Measurements from ENCODE around the gene KRTAP9-1. TPM values are rescaled to one million over a fixed set of nuclear protein-coding genes. Genes with fewer than 3 reads are reported as not detected.

The KRTAP9-1 gene
- total and polyA plus RNA-seq, 2 donors (not counting 3 experiments of a cell fraction or from before 2014, with no cell fraction given): not detected

DNA sequence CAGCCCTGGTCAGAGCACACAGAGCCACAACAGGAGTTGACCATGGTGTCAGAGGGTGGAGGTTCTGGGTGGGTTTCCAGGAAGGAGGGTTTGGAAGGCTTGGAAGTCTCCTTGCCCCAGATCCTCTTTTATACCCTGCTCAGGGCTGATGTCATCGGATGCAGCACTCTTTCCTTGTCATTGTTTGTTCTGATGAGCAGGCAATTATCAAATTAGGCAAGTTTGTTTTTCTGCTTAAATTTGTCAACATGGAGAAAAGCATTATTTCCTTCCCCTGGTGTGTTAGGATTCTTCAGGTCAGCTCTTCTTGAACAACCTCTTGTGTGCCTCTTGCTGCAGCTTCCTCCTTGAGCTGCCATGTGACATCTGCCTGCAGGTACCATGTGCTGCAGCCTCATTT, 29.0 kb upstream of the KRTAP9-1 start, which contains the start of gene KRTAP4-4:
Gene KRTAP4-4 (minus strand): TSS at position 101 of the 400 bp plus-strand sequence. CDS start 57 bp downstream, at position 44.
- DNase-seq (ENCODE audit: low read depth, low spot score): no peak
- ChIA-PET POLR2A (no interaction called here), CTCF (interaction anchor here (1.4 kb wide), 1 partner anchor 15 kb away, joined by 3 read pairs; no protein-coding TSS in a partner anchor)
- H2AFZ ChIP-seq (ENCODE audit: low read depth, low read length): no peak within 1 kb of the TSS
- no peaks in the 10 kb centered on the region for H3K27me3 ChIP-seq (ENCODE audit: control insufficient read depth in 2 of 2, insufficient read depth in 2 of 2, low read length in 2 of 2)
- H3K27ac ChIP-seq (ENCODE audit: insufficient read depth, low read depth, low read length): no peak within 1 kb of the TSS
- H3K4me3 ChIP-seq (replicated peaks in 1 of 3; ENCODE audit: insufficient read depth in 1 of 3, low read depth in 1 of 3, low read length in 3 of 3): no peak within 1 kb of the TSS
- TF ChIP-seq, protein P1, sequence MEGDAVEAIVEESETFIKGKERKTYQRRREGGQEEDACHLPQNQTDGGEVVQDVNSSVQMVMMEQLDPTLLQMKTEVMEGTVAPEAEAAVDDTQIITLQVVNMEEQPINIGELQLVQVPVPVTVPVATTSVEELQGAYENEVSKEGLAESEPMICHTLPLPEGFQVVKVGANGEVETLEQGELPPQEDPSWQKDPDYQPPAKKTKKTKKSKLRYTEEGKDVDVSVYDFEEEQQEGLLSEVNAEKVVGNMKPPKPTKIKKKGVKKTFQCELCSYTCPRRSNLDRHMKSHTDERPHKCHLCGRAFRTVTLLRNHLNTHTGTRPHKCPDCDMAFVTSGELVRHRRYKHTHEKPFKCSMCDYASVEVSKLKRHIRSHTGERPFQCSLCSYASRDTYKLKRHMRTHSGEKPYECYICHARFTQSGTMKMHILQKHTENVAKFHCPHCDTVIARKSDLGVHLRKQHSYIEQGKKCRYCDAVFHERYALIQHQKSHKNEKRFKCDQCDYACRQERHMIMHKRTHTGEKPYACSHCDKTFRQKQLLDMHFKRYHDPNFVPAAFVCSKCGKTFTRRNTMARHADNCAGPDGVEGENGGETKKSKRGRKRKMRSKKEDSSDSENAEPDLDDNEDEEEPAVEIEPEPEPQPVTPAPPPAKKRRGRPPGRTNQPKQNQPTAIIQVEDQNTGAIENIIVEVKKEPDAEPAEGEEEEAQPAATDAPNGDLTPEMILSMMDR (IDR thresholded peaks at IDR 0.05; ENCODE audit: extremely low read depth in 1 of 2, insufficient read depth in 1 of 2, low read depth in 1 of 2, low read length in 2 of 2): no peak
- no peaks in the 10 kb centered on the region for H3K79me2 ChIP-seq (ENCODE audit: control insufficient read depth, insufficient read depth, low read length)
- H3K4me1 ChIP-seq (ENCODE audit: control insufficient read depth, extremely low read depth, insufficient read depth, low read length): no peaks in the 10 kb centered on the region
- no peaks in the 10 kb centered on the region for H4K20me1 ChIP-seq (replicated peaks; ENCODE audit: control insufficient read depth, extremely low read depth, insufficient read depth, low read length)
- BruUV-seq (replicated peaks): no TSS peak
- H3K36me3 ChIP-seq (ENCODE audit: control insufficient read depth in 2 of 2, extremely low read depth in 1 of 2, insufficient read depth in 2 of 2, low read length in 2 of 2): no peaks in the 10 kb centered on the region
- H3K9me3 ChIP-seq (replicated peaks; ENCODE audit: control insufficient read depth, insufficient read depth, low read length): no peaks in the 10 kb centered on the region
- no peak within 1 kb of the TSS for H3K9ac ChIP-seq (replicated peaks; ENCODE audit: extremely low read depth, insufficient read depth, low read length)
- H3K4me2 ChIP-seq (ENCODE audit: insufficient read depth, low read length): no peak within 1 kb of the TSS
- no peaks in the 10 kb centered on the region for H3K9me1 ChIP-seq (replicated peaks; ENCODE audit: control insufficient read depth, extremely low read depth, insufficient read depth, low read length)
- dilution Hi-C loops (cut with MboI; ENCODE audit: extremely low pct_ligation_motif_present, low sequenced_read_pairs) (no loop called here), intact Hi-C loops (cut with micrococcal nuclease) (no loop called here)
- no peak for FAIRE-seq

DNA sequence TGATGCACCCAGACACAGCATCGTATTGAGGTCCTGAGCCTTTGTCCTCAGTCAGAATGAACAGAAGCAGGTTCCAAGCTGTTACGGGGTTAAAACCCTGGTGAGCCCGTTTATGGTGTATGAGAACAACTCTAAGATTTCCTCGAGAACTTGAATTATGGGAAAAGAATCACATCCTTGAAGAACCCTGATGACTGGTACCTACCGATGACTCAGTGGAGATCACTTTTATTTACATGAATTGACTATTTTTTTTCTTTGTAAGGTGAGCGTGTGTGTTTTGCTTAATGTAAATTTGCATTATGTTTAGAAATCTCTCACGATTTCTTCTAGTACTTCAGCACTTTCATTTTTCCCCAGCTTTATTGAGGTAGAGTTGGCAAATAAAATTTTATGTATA, 25.9 kb upstream of the KRTAP9-1 start:
- H2AFZ ChIP-seq (ENCODE audit: low read depth, low read length): no peak overlapping the region
- no peak overlapping the region for H3K4me2 ChIP-seq (ENCODE audit: insufficient read depth, low read length)
- dilution Hi-C loops (cut with MboI; ENCODE audit: extremely low pct_ligation_motif_present, low sequenced_read_pairs) (no loop called here), intact Hi-C loops (cut with micrococcal nuclease) (no loop called here)
- FAIRE-seq (no peak), DNase-seq (ENCODE audit: low read depth, low spot score) (no peak)
- no peak overlapping the region for H3K4me3 ChIP-seq (replicated peaks in 1 of 3; ENCODE audit: insufficient read depth in 1 of 3, low read depth in 1 of 3, low read length in 3 of 3)
- H3K9me1 ChIP-seq (replicated peaks; ENCODE audit: control insufficient read depth, extremely low read depth, insufficient read depth, low read length): no peaks in the 10 kb centered on the region
- no peaks in the 10 kb centered on the region for H3K27me3 ChIP-seq (ENCODE audit: control insufficient read depth in 2 of 2, insufficient read depth in 2 of 2, low read length in 2 of 2)
- ChIA-PET CTCF (no interaction called here), POLR2A (no interaction called here)
- TF ChIP-seq FOS (IDR thresholded peaks at IDR 0.05; ENCODE audit: borderline replicate concordance, insufficient read depth, low read length) (no peak), JUN (IDR thresholded peaks at IDR 0.05; ENCODE audit: borderline replicate concordance, insufficient read depth, insufficient read length, low read depth) (no peak), POLR2AphosphoS5 (IDR thresholded peaks at IDR 0.05; ENCODE audit: insufficient read depth, low read depth, low read length) (no peak), GATA2 (IDR thresholded peaks at IDR 0.05; ENCODE audit: insufficient read depth, insufficient read length, low read depth, low read length) (no peak), POLR2A (IDR thresholded peaks at IDR 0.05; ENCODE audit: low read depth, low read length) (no peak), MYC (IDR thresholded peaks at IDR 0.05; ENCODE audit: low read depth, low read length) (no peak), EZH2 (IDR thresholded peaks at IDR 0.05; ENCODE audit: borderline replicate concordance, low read depth, low read length, severe bottlenecking) (no peak)
- TF ChIP-seq, protein P1 (IDR thresholded peaks at IDR 0.05; ENCODE audit: extremely low read depth in 1 of 2, insufficient read depth in 1 of 2, low read depth in 1 of 2, low read length in 2 of 2): no peak
- TF ChIP-seq, protein P2, sequence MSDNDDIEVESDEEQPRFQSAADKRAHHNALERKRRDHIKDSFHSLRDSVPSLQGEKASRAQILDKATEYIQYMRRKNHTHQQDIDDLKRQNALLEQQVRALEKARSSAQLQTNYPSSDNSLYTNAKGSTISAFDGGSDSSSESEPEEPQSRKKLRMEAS (IDR thresholded peaks at IDR 0.05; ENCODE audit: insufficient read depth, insufficient read length): no peak
- no TSS peak for BruUV-seq (replicated peaks)
- H3K9ac ChIP-seq (replicated peaks; ENCODE audit: extremely low read depth, insufficient read depth, low read length): no peak overlapping the region
- H3K36me3 ChIP-seq (ENCODE audit: control insufficient read depth in 2 of 2, extremely low read depth in 1 of 2, insufficient read depth in 2 of 2, low read length in 2 of 2): no peaks in the 10 kb centered on the region
- no peak overlapping the region for H3K27ac ChIP-seq (ENCODE audit: insufficient read depth, low read depth, low read length)
- no peaks in the 10 kb centered on the region for H3K9me3 ChIP-seq (replicated peaks; ENCODE audit: control insufficient read depth, insufficient read depth, low read length)
- no peaks in the 10 kb centered on the region for H3K4me1 ChIP-seq (ENCODE audit: control insufficient read depth, extremely low read depth, insufficient read depth, low read length)
- H3K79me2 ChIP-seq (ENCODE audit: control insufficient read depth, insufficient read depth, low read length): no peaks in the 10 kb centered on the region
- no peaks in the 10 kb centered on the region for H4K20me1 ChIP-seq (replicated peaks; ENCODE audit: control insufficient read depth, extremely low read depth, insufficient read depth, low read length)

Data from endothelial cell of umbilical vein (primary cell).